Fibroblast of pulmonary artery (primary cell): ENCODE data around the gene RNPEP.

Source experiments
- DNase-seq: peaks from one replicate; pipeline ENCODE4 v3.0.0-alpha.2; 2010; ENCODE audit warnings: low read depth
- H3K4me3 ChIP-seq: replicated peaks from 2 replicates; pipeline ENCODE4 v1.5.1; 2011; ENCODE audit warnings: low read depth, mild to moderate bottlenecking, control low read depth, low read length, moderate library complexity
- TF ChIP-seq, protein P1 (sequence below): IDR thresholded peaks from 2 replicates; pipeline ENCODE4 v1.5.1; 2011; ENCODE audit warnings: mild to moderate bottlenecking, control low read depth, low read length, inconsistent platforms; ENCODE audit errors: missing control alignments

The RNPEP gene

DNA sequence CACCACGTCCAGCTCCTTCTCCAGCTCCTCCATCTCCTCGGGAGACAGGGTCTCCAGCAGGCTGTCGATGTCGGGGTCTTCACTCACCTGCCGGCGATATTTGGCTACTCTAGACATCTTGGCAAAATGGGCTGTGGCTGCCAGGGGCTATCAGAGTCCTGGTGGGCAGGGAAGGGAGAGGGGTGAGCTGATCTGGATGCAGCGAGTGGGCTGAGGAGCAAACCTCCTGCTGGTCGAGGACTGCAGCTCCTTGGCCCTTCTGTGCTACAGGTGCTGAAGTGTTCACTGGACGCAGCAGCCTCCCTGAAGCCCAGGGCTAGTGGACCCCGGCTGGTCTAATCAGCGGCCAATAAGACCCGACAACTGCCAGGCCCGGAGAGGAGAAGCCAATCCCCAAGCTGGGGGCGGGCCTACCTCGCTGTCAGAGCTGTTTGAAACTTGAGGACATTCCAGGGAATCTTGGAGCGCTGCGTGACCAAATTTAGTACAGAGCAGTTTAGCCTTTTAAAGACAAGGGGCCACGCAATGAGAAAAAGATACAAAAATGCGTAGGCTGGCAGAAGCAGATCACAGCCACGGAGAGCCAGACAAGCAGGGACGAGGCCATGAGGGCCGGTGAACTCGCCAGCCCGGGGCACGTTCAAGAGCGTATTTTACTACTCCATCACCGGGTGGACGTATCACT, 36.1 kb upstream of the RNPEP start, which contains the start of gene LMOD1:
Gene LMOD1 (minus strand): TSS at position 325 of the 685 bp plus-strand sequence. CDS start 208 bp downstream, at position 117.
- TF ChIP-seq, protein P1, sequence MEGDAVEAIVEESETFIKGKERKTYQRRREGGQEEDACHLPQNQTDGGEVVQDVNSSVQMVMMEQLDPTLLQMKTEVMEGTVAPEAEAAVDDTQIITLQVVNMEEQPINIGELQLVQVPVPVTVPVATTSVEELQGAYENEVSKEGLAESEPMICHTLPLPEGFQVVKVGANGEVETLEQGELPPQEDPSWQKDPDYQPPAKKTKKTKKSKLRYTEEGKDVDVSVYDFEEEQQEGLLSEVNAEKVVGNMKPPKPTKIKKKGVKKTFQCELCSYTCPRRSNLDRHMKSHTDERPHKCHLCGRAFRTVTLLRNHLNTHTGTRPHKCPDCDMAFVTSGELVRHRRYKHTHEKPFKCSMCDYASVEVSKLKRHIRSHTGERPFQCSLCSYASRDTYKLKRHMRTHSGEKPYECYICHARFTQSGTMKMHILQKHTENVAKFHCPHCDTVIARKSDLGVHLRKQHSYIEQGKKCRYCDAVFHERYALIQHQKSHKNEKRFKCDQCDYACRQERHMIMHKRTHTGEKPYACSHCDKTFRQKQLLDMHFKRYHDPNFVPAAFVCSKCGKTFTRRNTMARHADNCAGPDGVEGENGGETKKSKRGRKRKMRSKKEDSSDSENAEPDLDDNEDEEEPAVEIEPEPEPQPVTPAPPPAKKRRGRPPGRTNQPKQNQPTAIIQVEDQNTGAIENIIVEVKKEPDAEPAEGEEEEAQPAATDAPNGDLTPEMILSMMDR: no peak
- peak; percentile 88 for DNase-seq
- peak within 1 kb of the TSS; percentile 41 for H3K4me3 ChIP-seq

DNA sequence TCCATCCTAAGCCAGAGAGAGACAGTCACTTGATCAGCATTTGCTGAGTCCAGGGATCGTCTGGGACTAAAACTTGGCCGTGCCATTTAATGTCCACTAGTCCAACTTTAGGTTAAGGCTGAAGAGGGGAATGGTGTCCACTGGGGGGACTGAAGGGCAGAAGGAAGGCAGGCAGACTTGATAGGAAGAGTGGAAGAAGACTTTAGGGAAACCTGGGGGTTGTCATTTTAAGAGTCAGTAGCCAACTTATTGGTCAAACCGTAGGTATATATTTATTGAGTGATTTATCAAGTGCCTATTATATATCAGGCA, 34.8 kb upstream of the RNPEP start:
- no peak overlapping the region for H3K4me3 ChIP-seq
- TF ChIP-seq, protein P1: no peak
- no peak for DNase-seq

DNA sequence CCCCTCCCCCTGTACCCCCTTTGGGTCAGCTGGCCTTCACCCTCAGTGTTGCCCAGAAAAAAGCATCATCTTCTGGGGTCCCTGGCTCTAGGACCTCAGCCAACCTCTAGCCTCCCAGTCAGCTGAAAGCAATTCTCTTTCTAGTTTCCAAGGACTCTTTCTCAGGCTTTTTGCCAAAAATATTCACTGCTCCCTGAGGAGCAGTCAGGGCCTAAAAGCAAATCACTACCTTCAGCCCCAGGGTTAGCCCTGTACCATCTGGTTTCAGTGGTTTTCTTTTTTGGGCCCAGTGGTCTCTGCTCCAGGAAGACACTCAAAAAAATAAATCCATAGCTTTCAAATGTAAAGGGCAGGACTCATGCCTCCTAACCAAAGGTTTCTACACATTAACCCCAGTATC, 33.0 kb upstream of the RNPEP start:
- TF ChIP-seq, protein P1: no peak
- no peak for DNase-seq
- H3K4me3 ChIP-seq: no peak overlapping the region

DNA sequence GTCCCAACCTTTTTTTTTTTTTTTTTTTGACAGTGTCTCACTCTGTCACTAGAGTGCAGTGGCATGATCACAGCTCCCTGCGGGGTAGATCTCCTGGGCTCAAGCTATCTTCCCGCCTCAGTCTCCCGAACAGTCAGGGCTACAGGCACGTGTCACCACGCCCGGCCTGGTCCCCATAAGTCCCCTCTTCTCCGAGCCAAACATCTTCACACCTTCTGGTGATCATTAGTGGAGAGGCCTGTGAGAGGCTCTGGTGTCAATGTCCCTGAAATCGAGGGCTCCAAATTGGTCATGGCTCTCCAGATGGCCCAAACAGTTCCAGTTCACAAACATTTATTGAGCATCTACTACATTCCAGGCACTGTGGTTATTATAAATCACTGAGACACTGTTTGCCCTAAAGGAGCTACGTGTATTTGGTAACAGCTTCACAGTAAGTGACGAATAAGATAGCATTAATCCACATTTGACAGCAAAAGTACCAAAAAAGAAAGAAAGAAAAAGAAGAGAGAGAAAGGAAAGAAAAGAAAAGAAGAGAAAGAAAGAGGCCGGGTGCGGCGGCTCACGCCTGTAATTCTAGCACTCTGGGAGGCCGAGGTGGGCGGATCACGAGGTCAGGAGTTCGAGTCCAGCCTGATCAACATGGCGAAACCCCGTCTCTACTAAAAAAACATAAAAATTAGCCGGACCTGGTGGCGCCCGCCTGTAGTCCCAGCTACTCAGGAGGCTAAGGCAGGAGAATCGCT, 28.0 kb upstream of the RNPEP start:
- TF ChIP-seq, protein P1: no peak
- H3K4me3 ChIP-seq: peak overlapping the region; percentile 85
- no peak for DNase-seq

DNA sequence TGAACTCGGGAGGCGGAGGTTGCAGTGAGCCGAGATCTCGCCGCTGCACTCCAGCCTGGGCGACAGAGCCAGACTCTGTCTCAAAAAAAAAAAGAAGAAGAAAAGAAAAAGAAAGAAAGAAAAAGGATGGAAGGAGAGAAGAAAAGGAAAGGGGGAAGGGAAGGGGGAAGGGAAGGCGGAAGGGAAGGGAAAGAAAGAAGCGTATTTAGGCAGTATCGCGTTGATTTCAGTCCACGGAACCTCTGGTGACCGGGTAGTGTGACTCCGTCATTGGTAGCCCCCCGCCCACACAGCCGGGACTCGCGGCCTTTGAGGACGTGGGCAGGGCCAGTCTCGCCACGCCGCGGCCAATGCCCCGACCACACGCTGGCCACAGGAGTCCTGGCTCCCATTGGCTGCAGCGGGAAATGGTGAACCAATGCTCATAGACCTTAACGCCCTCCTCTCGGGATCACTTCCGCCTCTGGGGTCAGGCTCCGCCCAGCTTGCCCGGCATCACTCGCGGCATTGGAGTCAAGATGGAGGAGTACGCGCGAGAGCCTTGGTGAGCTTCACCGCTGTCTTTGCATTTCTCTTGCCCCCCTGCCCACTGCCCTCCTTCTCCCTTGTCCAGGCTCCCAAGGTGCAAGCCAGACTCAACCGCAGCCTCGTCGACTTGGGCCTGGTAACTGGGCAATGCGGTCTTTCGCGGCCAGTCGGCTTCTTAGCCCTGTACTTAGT, 27.3 kb upstream of the RNPEP start, which contains the start of gene TIMM17A:
Gene TIMM17A (plus strand): TSS at position 495 of the 720 bp plus-strand sequence. CDS start 24 bp downstream, at position 519.
- DNase-seq: peak; percentile 99
- TF ChIP-seq, protein P1: no peak
- peak within 1 kb of the TSS; percentile 85 for H3K4me3 ChIP-seq

DNA sequence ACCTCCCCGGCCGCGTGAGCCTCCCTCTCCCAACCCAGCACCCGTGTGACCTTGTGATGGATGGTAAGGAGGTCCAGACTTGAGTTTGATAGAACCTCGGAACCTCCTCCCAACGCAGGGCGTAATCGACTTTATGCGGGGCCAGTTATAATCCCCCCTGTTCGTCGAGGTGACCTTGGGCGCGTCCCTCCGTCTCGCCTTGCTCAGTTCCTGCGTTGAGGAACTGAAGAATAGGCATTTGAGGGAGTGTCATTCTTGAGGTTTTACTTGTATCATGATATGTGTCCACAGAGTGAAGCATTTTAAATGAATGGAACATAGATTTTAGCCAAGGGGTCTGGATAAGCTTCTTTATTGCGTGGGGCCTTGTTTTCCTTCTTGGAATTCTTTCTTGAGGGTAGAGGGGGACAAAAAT, 26.7 kb upstream of the RNPEP start:
- TF ChIP-seq, protein P1: no peak
- no peak for DNase-seq
- H3K4me3 ChIP-seq: peak overlapping the region; percentile 85
